ENCODE results near the gene TSPAN9. TPM values are rescaled to one million over a fixed set of nuclear protein-coding genes. Genes with fewer than 3 reads are reported as not detected.

TSPAN9 gene
- total RNA-seq, 1 donor from 2014 or later: 81.2 TPM

- Histone ChIP-seq H3K36me3 (no peaks in the 10 kb centered on the region), H3K27me3 (no peaks in the 10 kb centered on the region), H3K9me3 (no peaks in the 10 kb centered on the region), H3K4me3 (no peak overlapping the region), H3K27ac (no peak overlapping the region), H3K4me1 (peaks cover 3% of the 10 kb centered on the region)
- no peak for ATAC-seq
- intact Hi-C loops (cut with DNase I): no loop called here
- DNase-seq: no peak
- no peak for TF ChIP-seq CTCF (IDR thresholded peaks at IDR 0.05)
These were observed 154.3 kb downstream of the TSPAN9 start for GRCh38 chr12:3231399-3231876.

- Histone ChIP-seq H3K36me3 (no peaks in the 10 kb centered on the region), H3K4me3 (no peak overlapping the region), H3K27ac (no peak overlapping the region), H3K4me1 (peaks cover 10% of the 10 kb centered on the region), H3K27me3 (no peaks in the 10 kb centered on the region), H3K9me3 (no peaks in the 10 kb centered on the region)
- DNase-seq (no peak), ATAC-seq (no peak)
- intact Hi-C loops (cut with DNase I): no loop called here
- TF ChIP-seq CTCF (IDR thresholded peaks at IDR 0.05): no peak
These were observed 156.6 kb downstream of the TSPAN9 start for GRCh38 chr12:3233797-3234196.

- intact Hi-C loops (cut with DNase I): no loop called here
- no peaks in the 10 kb centered on the region for H3K36me3 ChIP-seq
- TF ChIP-seq CTCF (IDR thresholded peaks at IDR 0.05): no peak
- H3K4me1 ChIP-seq: peaks cover 9% of the 10 kb centered on the region
- H3K27me3 ChIP-seq: no peaks in the 10 kb centered on the region
- H3K4me3 ChIP-seq: no peak overlapping the region
- H3K9me3 ChIP-seq: no peaks in the 10 kb centered on the region
- DNase-seq (no peak), ATAC-seq (peak; percentile 56)
- no peak overlapping the region for H3K27ac ChIP-seq
These were observed 159.4 kb downstream of the TSPAN9 start for GRCh38 chr12:3236345-3237187.

GRCh38 chr12:3238196-3238595, 161.0 kb downstream of the TSPAN9 start:
- H3K27me3 ChIP-seq: no peaks in the 10 kb centered on the region
- ATAC-seq (no peak), DNase-seq (no peak)
- no peaks in the 10 kb centered on the region for H3K36me3 ChIP-seq
- TF ChIP-seq CTCF (IDR thresholded peaks at IDR 0.05): no peak
- H3K27ac ChIP-seq: no peak overlapping the region
- H3K4me1 ChIP-seq: peaks cover 7% of the 10 kb centered on the region
- no peaks in the 10 kb centered on the region for H3K9me3 ChIP-seq
- intact Hi-C loops (cut with DNase I): no loop called here
- no peak overlapping the region for H3K4me3 ChIP-seq

GRCh38 chr12:3241621-3242020, 164.4 kb downstream of the TSPAN9 start:
- Histone ChIP-seq H3K4me3 (no peak overlapping the region), H3K9me3 (no peaks in the 10 kb centered on the region), H3K36me3 (no peaks in the 10 kb centered on the region), H3K4me1 (peaks cover 12% of the 10 kb centered on the region), H3K27me3 (no peaks in the 10 kb centered on the region), H3K27ac (no peak overlapping the region)
- intact Hi-C loops (cut with DNase I): no loop called here
- ATAC-seq: no peak
- no peak for DNase-seq
- no peak for TF ChIP-seq CTCF (IDR thresholded peaks at IDR 0.05)

All from upper lobe of right lung (tissue), 1 donor.